ENCODE results near the gene CERK.

GRCh38 chr22:46750530-46750800, 12.4 kb upstream of the CERK start:
- TF ChIP-seq POLR2A (IDR thresholded peaks at IDR 0.05): no peak
- TF ChIP-seq, protein P1, sequence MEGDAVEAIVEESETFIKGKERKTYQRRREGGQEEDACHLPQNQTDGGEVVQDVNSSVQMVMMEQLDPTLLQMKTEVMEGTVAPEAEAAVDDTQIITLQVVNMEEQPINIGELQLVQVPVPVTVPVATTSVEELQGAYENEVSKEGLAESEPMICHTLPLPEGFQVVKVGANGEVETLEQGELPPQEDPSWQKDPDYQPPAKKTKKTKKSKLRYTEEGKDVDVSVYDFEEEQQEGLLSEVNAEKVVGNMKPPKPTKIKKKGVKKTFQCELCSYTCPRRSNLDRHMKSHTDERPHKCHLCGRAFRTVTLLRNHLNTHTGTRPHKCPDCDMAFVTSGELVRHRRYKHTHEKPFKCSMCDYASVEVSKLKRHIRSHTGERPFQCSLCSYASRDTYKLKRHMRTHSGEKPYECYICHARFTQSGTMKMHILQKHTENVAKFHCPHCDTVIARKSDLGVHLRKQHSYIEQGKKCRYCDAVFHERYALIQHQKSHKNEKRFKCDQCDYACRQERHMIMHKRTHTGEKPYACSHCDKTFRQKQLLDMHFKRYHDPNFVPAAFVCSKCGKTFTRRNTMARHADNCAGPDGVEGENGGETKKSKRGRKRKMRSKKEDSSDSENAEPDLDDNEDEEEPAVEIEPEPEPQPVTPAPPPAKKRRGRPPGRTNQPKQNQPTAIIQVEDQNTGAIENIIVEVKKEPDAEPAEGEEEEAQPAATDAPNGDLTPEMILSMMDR (IDR thresholded peaks at IDR 0.05): no peak
